HepG2 (cell line): ENCODE measurements around the gene TAF9B. TPM values are rescaled to one million over a fixed set of nuclear protein-coding genes. Genes with fewer than 3 reads are reported as not detected.

ENCODE experiments used
- ATM ChIP-seq: fragments of 450-650 bp; IDR thresholded peaks from 2 replicates; pipeline ENCODE4 v1.7.1; 2017; ENCODE audit warnings: mild to moderate bottlenecking, borderline replicate concordance
- BCL6 ChIP-seq: IDR thresholded peaks from 2 replicates; pipeline ENCODE4 v1.6.1; 2016; ENCODE audit warnings: missing genetic modification reagents, missing compliant biosample characterization
- CC2D1A ChIP-seq: sonication (generic); formaldehyde crosslinking; IDR thresholded peaks from 2 replicates; pipeline ENCODE4 v1.8.1; 2023; ENCODE audit warnings: mild to moderate bottlenecking, missing genetic modification reagents
- CERS6 ChIP-seq: sonication (generic); formaldehyde crosslinking; IDR thresholded peaks from 2 replicates; pipeline ENCODE4 v1.5.0; 2020; ENCODE audit warnings: missing genetic modification reagents
- CREM ChIP-seq, 2 experiments: sonication (generic) in 1 of 2; formaldehyde crosslinking in 1 of 2; IDR thresholded peaks; 2 replicates each; pipeline versions ENCODE4 v1.4.0 to v1.6.1; 2016 to 2020; ENCODE audit warnings: antibody characterized with exemption in 1 of 2, mild to moderate bottlenecking in 1 of 2, missing genetic modification reagents in 1 of 2
- ETV5 ChIP-seq: IDR thresholded peaks from 2 replicates; pipeline ENCODE4 v1.6.1; 2018; ENCODE audit warnings: missing biosample characterization, missing genetic modification reagents, inconsistent platforms, borderline replicate concordance
- FOSL2 ChIP-seq: sonication (generic); formaldehyde crosslinking; IDR thresholded peaks from 2 replicates; pipeline ENCODE4 v1.4.0; 2020; ENCODE audit warnings: missing genetic modification reagents
- FOXJ3 ChIP-seq: sonication (generic); formaldehyde crosslinking; IDR thresholded peaks from 2 replicates; pipeline ENCODE4 v1.4.0; 2020; ENCODE audit warnings: missing genetic modification reagents, mild to moderate bottlenecking, borderline replicate concordance
- GABPA ChIP-seq, 2 experiments: IDR thresholded peaks; 2 replicates each; pipeline ENCODE4 v1.6.1; 2011 to 2016; ENCODE audit warnings: low read depth in 2 of 2, low read length in 1 of 2, missing biosample characterization in 1 of 2, missing genetic modification characterization in 1 of 2
- HOXA3 ChIP-seq: sonication (generic); formaldehyde crosslinking; IDR thresholded peaks from 2 replicates; pipeline ENCODE4 v1.5.0; 2020; ENCODE audit warnings: missing genetic modification reagents
- KLF16 ChIP-seq, 2 experiments: sonication (generic) in 1 of 2; formaldehyde crosslinking in 1 of 2; IDR thresholded peaks; 2 replicates each; pipeline versions ENCODE4 v1.6.1 to v1.8.0; 2016 to 2023; ENCODE audit warnings: missing genetic modification reagents in 2 of 2, missing compliant biosample characterization in 1 of 2
- SAP130 ChIP-seq: IDR thresholded peaks from 2 replicates; pipeline ENCODE4 v1.6.1; 2016; ENCODE audit warnings: low read depth
- SRY ChIP-seq: sonication (generic); formaldehyde crosslinking; IDR thresholded peaks from 2 replicates; pipeline ENCODE4 v1.8.0; 2022; ENCODE audit warnings: mild to moderate bottlenecking, missing genetic modification reagents
- TAF1 ChIP-seq: sonication (generic); formaldehyde crosslinking; IDR thresholded peaks from 2 replicates; pipeline ENCODE4 v1.4.0; 2020; ENCODE audit warnings: missing genetic modification reagents
- THAP7 ChIP-seq: sonication (generic); formaldehyde crosslinking; IDR thresholded peaks from 2 replicates; pipeline ENCODE4 v1.8.1; 2023; ENCODE audit warnings: mild to moderate bottlenecking, missing genetic modification reagents
- ZBTB7B ChIP-seq: sonication (generic); formaldehyde crosslinking; IDR thresholded peaks from 2 replicates; pipeline ENCODE4 v1.4.0; 2020; ENCODE audit warnings: missing genetic modification reagents
- ZNF12 ChIP-seq: sonication (generic); formaldehyde crosslinking; IDR thresholded peaks from 2 replicates; pipeline ENCODE4 v1.5.0; 2020; ENCODE audit warnings: missing genetic modification reagents
- ZNF816 ChIP-seq: sonication (generic); formaldehyde crosslinking; IDR thresholded peaks from 2 replicates; pipeline ENCODE4 v1.8.0; 2022; ENCODE audit warnings: missing genetic modification reagents, mild to moderate bottlenecking, borderline replicate concordance
- polyA plus RNA-seq, 8 experiments: library from polyadenylated mRNA; depleted of rRNA in 3 of 8; stranded (reverse) in 7 of 8; unstranded in 1 of 8; fragments of >200 nt; fragmentation: Illumina TruSeq in 4 of 8; extraction: Trizol in 4 of 8; gene quantifications; 2 replicates each; pipeline versions ENCODE4 v1.2.1 to v1.2.3, GENCODE V29; 2011 to 2016; ENCODE audit warnings: low read depth in 4 of 8, missing spikeins in 1 of 8, mixed read lengths in 1 of 8; ENCODE audit not compliant: insufficient read depth in 1 of 8
- total RNA-seq, 5 experiments: library from RNA; depleted of rRNA; stranded (reverse); fragments of >200 nt; fragmentation: Illumina TruSeq; extraction: Trizol; gene quantifications; 2 replicates each; pipeline ENCODE4 v1.2.3, GENCODE V29; 2016; ENCODE audit warnings: low read depth in 1 of 5
- TF ChIP-seq, protein P1 (sequence below): sonication (generic); formaldehyde crosslinking; IDR thresholded peaks from 2 replicates; pipeline ENCODE4 v1.5.0; 2020; ENCODE audit warnings: missing genetic modification reagents
- TF ChIP-seq, protein P2 (sequence below): sonication (generic); formaldehyde crosslinking; IDR thresholded peaks from 2 replicates; pipeline ENCODE4 v1.4.0; 2020; ENCODE audit warnings: missing genetic modification reagents, borderline replicate concordance
- TF ChIP-seq, protein P3 (sequence below): sonication (generic); formaldehyde crosslinking; IDR thresholded peaks from 2 replicates; pipeline ENCODE4 v1.4.0; 2020; ENCODE audit warnings: missing genetic modification reagents

The TAF9B gene
- total and polyA plus RNA-seq, 2 of the 13 experiments (the other 11 are each of a cell fraction or from before 2014, with no cell fraction given): 10.8 to 15.2 TPM

- 0 out of 2 replicates have a peak, but pooled peaks have one; percentile 34 for TF ChIP-seq ZNF12 (CRISPR knock-in tag)
- 0 out of 4 replicates have a peak, but pooled peaks of 1 of the 2 experiments have one; percentile 21 for TF ChIP-seq KLF16 (CRISPR knock-in tag; IDR thresholded peaks at IDR 0.05)
- TF ChIP-seq HOXA3 (CRISPR knock-in tag): peak; percentile 28; the same call in 1 of the 2 replicates
- TF ChIP-seq GABPA (IDR thresholded peaks at IDR 0.05; ENCODE audit: low read depth, low read length): no peak
- peak; percentile 54 for TF ChIP-seq GABPA (CRISPR knock-in tag; IDR thresholded peaks at IDR 0.05; ENCODE audit: low read depth)
- peak; percentile 42; the same call in 1 of the 2 replicates for TF ChIP-seq FOSL2 (CRISPR knock-in tag)
- TF ChIP-seq SAP130 (CRISPR knock-in tag): peak; percentile 76
- TF ChIP-seq SRY (CRISPR knock-in tag): 0 out of 2 replicates have a peak, but pooled peaks have one; percentile 11
- TF ChIP-seq TAF1 (CRISPR knock-in tag): no peak
- no peak for TF ChIP-seq THAP7 (CRISPR knock-in tag)
- no peak for TF ChIP-seq CC2D1A
- TF ChIP-seq, protein P1, sequence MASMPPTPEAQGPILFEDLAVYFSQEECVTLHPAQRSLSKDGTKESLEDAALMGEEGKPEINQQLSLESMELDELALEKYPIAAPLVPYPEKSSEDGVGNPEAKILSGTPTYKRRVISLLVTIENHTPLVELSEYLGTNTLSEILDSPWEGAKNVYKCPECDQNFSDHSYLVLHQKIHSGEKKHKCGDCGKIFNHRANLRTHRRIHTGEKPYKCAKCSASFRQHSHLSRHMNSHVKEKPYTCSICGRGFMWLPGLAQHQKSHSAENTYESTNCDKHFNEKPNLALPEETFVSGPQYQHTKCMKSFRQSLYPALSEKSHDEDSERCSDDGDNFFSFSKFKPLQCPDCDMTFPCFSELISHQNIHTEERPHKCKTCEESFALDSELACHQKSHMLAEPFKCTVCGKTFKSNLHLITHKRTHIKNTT (CRISPR knock-in tag): no peak
- TF ChIP-seq FOXJ3 (CRISPR knock-in tag): no peak
- no peak for TF ChIP-seq ATM
- TF ChIP-seq ETV5 (CRISPR knock-in tag): peak; percentile 17; the same call in 1 of the 2 replicates
- TF ChIP-seq CREM (IDR thresholded peaks at IDR 0.05): peak; percentile 40; the same call in 1 of the 2 replicates
- no peak for TF ChIP-seq CREM (CRISPR knock-in tag; IDR thresholded peaks at IDR 0.05)
- TF ChIP-seq ZBTB7B (CRISPR knock-in tag): no peak
- peak; percentile 26; the same call in 1 of the 2 replicates for TF ChIP-seq BCL6 (CRISPR knock-in tag)
- no peak for TF ChIP-seq CERS6
- TF ChIP-seq, protein P2, sequence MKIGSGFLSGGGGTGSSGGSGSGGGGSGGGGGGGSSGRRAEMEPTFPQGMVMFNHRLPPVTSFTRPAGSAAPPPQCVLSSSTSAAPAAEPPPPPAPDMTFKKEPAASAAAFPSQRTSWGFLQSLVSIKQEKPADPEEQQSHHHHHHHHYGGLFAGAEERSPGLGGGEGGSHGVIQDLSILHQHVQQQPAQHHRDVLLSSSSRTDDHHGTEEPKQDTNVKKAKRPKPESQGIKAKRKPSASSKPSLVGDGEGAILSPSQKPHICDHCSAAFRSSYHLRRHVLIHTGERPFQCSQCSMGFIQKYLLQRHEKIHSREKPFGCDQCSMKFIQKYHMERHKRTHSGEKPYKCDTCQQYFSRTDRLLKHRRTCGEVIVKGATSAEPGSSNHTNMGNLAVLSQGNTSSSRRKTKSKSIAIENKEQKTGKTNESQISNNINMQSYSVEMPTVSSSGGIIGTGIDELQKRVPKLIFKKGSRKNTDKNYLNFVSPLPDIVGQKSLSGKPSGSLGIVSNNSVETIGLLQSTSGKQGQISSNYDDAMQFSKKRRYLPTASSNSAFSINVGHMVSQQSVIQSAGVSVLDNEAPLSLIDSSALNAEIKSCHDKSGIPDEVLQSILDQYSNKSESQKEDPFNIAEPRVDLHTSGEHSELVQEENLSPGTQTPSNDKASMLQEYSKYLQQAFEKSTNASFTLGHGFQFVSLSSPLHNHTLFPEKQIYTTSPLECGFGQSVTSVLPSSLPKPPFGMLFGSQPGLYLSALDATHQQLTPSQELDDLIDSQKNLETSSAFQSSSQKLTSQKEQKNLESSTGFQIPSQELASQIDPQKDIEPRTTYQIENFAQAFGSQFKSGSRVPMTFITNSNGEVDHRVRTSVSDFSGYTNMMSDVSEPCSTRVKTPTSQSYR (CRISPR knock-in tag): 0 out of 2 replicates have a peak, but pooled peaks have one; percentile 46
- TF ChIP-seq, protein P3, sequence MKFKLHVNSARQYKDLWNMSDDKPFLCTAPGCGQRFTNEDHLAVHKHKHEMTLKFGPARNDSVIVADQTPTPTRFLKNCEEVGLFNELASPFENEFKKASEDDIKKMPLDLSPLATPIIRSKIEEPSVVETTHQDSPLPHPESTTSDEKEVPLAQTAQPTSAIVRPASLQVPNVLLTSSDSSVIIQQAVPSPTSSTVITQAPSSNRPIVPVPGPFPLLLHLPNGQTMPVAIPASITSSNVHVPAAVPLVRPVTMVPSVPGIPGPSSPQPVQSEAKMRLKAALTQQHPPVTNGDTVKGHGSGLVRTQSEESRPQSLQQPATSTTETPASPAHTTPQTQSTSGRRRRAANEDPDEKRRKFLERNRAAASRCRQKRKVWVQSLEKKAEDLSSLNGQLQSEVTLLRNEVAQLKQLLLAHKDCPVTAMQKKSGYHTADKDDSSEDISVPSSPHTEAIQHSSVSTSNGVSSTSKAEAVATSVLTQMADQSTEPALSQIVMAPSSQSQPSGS (CRISPR knock-in tag): no peak
- 0 out of 2 replicates have a peak, but pooled peaks have one; percentile 2 for TF ChIP-seq ZNF816
These were observed 34.8 kb downstream of the TAF9B start (continued) for GRCh38 chrX:78104447-78105176.
